Left kidney (tissue), 8 donors: Measurements from ENCODE around the gene ELN. TPM values are rescaled to one million over a fixed set of nuclear protein-coding genes. Genes with fewer than 3 reads are reported as not detected.
A peak's percentile ranks its signal among the peaks of the same experiment; 100 is the strongest.
"Not testable (repeated sequence)": the region's sequence is repeated elsewhere in the genome, so short reads cannot be mapped to it uniquely, and the experiment has no call there.

Experiments
- DNase-seq: peaks from one replicate; pipeline ENCODE4 v3.0.0-alpha.2; 2013
- long read RNA-seq, 8 donors: transcript quantifications; one replicate each; lab custom pipeline, GENCODE V29; 2026
- polyA plus RNA-seq: library from polyadenylated mRNA; unstranded; fragments of 120-200 nt; gene quantifications from one replicate; pipeline ENCODE4 v1.2.1, GENCODE V29; 2013; ENCODE audit not compliant: insufficient read length

ELN gene
- polyA plus RNA-seq = 46.4 TPM
- long read RNA-seq, donor 1, partial matches to known transcripts = 12 of 18 reads
- long read RNA-seq, donor 1, other reads (novel, unspliced or antisense) = 0 of 18 reads
- long read RNA-seq, donor 2, partial matches to known transcripts = 0 of 3 reads
- long read RNA-seq, donor 2, other reads (novel, unspliced or antisense) = 0 of 3 reads
- long read RNA-seq, donor 3, partial matches to known transcripts = 39 of 42 reads
- long read RNA-seq, donor 3, other reads (novel, unspliced or antisense) = 0 of 42 reads
- long read RNA-seq, donor 4 = 0 reads
- long read RNA-seq, donor 5, partial matches to known transcripts = 19 of 22 reads
- long read RNA-seq, donor 5, other reads (novel, unspliced or antisense) = 0 of 22 reads
- long read RNA-seq, donor 6, partial matches to known transcripts = 58 of 63 reads
- long read RNA-seq, donor 6, other reads (novel, unspliced or antisense) = 0 of 63 reads
- long read RNA-seq, donor 7, partial matches to known transcripts = 57 of 60 reads
- long read RNA-seq, donor 7, other reads (novel, unspliced or antisense) = 0 of 60 reads
- long read RNA-seq, donor 8, partial matches to known transcripts = 29 of 31 reads
- long read RNA-seq, donor 8, other reads (novel, unspliced or antisense) = 0 of 31 reads

DNA sequence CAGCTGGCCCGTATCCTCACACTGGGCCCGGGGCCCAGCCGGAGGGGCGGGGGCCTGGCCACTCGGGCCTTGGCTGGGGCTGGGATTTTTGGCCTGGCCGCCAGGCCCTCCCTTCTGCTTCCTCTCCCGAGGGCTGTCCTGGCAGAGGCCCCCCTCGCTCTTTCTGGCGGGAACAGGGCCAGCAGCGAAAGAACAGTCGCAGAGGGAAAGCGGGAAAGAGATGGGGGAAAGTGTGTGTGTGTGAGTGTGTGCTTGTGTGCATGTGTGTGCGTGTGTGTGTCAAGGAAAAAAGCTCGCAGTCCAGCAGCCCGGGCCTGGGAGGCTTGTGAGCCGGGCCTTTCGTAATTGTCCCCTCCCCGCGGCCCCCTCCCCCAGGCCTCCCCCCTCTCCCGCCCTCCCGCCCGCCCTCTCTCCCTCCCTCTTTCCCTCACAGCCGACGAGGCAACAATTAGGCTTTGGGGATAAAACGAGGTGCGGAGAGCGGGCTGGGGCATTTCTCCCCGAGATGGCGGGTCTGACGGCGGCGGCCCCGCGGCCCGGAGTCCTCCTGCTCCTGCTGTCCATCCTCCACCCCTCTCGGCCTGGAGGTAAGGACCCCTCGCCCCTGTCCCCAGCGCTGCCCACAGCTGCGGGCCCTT lies at the start of gene ELN:
Gene ELN, plus strand, starts transcription at position 491 of the 638 bp plus-strand sequence. Its CDS starts 15 bp downstream, at position 506.
- DNase-seq = peak; percentile 69

- peak; percentile 46 for DNase-seq
Observed at GRCh38 chr7:73978661-73979563, 49.1 kb upstream of the ELN start.

- DNase-seq = not testable (repeated sequence)
Observed at GRCh38 chr7:73979656-73980055, 48.3 kb upstream of the ELN start.

DNA sequence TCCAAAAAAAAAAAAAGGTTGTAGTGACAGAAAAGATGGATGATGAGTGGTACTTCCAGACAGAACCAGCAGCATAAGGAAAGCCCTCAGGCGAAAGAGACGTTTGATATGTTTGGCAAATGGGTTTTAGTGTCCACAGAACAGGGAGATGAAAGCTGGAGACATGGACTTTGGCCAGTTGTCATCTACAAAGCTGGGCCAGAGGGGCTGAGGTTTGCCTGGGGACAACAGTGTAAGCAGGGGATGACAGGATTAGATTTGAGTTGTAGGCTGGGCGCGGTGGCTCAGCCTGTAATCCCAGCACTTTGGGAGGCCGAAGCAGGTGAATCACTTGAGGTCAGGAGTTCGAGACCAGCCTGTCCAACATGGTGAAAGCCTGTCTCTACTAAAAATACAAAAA lies 47.8 kb upstream of the ELN start:
- no peak for DNase-seq

- no peak for DNase-seq
Observed at GRCh38 chr7:73981933-73982332, 46.0 kb upstream of the ELN start.

- DNase-seq = peak; percentile 28
Observed at GRCh38 chr7:73983437-73984164, 44.4 kb upstream of the ELN start.

- no peak for DNase-seq
Observed at GRCh38 chr7:73984481-73985205, 43.3 kb upstream of the ELN start.

- DNase-seq = no peak
Observed at GRCh38 chr7:73985737-73986141, 42.2 kb upstream of the ELN start.

- DNase-seq = no peak
Observed at GRCh38 chr7:73986158-73986631, 41.8 kb upstream of the ELN start.

DNA sequence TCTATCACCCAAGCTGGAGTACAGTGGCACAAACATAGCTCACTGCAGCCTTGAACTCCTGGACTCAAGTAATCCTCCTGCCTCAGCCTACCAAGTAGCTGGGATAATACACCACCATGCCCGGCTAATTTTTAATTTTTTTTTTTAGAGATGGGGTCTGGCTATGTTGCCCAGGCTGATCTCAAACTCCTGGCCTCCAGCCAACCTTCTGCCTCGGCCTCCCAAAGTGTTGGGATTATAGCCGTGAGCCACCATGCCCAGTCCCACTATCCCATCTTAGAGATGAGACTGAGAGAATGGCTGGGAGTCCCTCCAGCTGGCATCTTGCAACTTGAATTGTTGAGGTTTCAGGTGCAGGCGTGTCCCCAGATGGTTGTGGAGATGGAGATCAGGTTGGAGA lies 40.7 kb upstream of the ELN start:
- DNase-seq = no peak

GRCh38 chr7:73988197-73988596 lies 39.8 kb upstream of the ELN start:
- DNase-seq = no peak

DNA sequence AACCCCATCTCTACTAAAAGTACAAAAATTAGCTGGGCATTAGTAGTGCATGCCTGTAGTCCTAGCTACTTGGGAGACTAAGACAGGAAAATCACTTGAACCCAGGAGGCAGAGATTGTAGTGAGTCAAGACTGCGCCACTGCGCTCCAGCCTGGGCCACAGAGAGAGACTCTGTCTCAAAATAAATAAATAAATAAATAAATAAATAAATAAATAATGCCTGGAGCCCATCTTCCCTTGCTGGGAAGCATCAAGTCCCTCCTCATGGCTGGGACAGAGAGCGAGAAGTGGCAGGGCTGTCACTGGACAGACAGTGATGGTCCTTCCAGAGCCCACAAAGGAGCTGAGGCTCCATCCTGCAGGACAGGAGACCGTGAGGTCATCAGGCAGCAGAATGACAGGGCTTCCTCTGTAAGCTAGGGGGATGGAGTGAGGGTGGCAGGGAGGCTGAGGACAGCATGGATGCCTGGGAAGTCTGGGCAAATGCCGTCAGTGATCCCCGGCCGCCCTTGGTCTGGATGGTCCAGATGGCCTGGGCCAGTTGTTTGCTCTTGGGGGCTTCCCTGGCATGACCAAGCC lies 36.4 kb upstream of the ELN start:
- no peak for DNase-seq

DNA sequence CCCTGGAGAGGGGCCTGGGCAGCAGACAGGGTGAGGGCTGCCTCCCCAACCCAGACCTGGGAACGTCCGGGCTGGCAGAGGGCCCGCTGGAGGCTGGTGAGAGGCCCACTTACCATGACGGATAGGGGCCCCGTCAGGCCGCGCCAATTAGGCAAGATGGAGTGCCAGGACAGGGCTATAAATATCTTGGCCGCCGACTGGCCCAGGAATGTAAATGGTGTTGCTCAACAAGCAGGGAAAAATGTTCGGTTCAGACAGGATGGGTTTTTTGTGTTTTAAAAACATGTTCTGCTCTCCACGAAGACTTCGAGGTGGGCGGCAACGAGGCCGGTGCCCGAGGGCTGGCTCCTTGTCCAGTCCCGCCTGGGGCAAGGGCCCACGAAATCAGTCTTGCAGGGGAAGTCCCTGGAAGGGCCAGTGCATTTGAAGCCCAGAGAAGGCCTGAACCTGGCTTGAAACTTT lies 35.8 kb upstream of the ELN start:
- DNase-seq = no peak

DNA sequence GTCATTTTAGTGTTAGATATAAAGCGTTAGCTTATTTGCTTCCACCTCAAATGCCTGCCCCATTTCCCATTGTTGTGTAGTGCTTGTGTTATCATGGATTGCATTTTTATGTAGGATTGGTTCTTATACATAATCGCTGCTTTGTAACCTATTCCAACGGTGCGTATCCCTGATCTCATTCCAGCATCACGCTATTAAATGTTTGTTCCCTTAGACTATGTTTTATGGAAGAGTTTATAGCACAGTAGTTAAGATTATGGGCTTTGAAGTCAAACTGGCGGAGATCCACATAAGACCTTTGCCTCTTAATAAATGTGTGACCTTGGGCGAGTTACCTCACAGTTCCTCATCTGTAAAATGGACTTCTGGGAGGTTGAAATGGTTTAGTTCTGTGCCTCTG lies 34.0 kb upstream of the ELN start:
- no peak for DNase-seq

DNA sequence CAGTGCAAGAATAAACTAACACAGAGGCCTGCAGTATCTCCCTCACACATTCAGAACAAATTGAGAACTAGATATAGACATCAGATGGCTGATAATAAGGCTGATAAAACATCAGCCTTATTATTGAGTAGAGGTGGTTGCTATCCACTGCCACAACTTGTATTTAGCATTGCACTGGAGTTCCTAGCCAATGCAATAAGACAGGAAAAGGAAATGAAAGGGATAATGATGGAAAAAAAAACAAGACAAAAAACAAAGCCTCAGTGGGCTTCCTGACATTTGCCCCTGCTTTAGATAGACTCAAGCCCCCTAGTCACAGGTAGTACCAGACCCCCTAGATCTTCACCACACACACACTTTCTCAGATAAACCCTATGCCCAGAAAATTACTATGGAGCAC lies 33.2 kb upstream of the ELN start:
- no peak for DNase-seq

DNA sequence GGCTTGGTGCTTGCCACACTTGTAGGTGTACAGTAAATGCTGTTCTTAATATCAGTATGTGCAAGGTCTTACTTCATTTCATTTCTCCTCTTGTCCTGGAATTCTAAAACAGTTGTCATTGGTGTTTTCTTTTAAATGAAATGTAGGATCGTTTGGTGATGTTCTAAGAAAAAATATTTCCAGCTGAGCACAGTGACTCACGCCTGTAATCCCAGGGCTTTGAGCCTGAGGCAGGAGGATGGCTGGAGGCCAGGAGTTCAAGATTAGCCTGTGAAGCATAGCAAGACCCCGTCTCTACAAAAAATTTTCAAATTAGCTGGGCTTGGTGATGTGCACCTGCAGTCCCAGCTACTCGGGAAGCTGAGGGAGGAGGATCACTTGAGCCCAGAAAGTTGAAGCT lies 32.6 kb upstream of the ELN start:
- no peak for DNase-seq

- DNase-seq = no peak
Observed at GRCh38 chr7:73995821-73996511, 32.0 kb upstream of the ELN start.

GRCh38 chr7:73997056-73997455 lies 30.9 kb upstream of the ELN start:
- no peak for DNase-seq

DNA sequence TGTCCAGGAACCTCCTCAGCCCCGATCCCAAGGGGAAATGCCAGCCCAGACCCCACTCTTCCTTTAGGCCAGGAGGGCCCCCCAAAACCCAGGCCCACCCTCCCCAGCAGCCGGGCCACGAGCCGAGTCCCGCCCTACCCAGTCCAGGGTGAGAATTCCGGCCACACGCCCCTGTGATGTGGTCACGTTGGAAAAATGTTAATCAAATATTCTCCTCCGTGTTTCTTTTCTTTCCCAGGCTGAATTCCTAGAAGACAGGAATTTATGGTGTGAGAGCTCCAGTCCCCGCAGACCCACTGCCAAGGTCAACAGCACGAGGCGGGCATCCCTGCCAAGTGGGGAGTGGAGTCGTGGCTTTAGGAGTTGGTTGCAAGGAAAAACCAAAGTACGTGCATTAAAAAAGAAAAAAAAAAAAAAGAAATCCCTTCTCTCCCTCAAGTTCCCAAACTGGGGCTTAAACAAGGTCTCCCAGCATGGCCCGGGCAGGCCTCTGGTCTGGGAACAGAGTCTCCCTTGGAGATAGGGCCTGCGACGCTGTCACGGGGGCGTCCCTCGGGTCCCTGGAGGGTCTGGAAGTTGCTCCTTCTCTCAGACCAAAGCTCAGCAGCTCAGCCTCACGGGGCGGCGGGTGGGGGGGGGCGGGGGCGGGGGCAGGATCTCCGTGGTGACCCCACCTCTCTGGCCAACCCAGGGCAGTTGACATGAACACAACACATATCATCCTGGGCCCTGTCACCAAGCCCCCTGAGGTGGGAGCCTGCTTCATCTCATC lies 28.1 kb upstream of the ELN start:
- DNase-seq = no peak
